GM18499 (cell line): ENCODE results near the gene ZNF808.
"Not testable (repeated sequence)": the region's sequence is repeated elsewhere in the genome, so short reads cannot be mapped to it uniquely, and the experiment has no call there.

Source experiments
- ATAC-seq: cut with Tn5 transposase; IDR thresholded peaks from one replicate; pipeline ENCODE4 v1.9.1; 2021; ENCODE audit warnings: moderate number of reproducible peaks; ENCODE audit not compliant: insufficient read depth, unreplicated experiment

ZNF808 gene

GRCh38 chr19:52590728-52591127 is 63.3 kb downstream of the ZNF808 start:
- no peak for ATAC-seq

GRCh38 chr19:52592301-52592700 is 64.8 kb downstream of the ZNF808 start:
- ATAC-seq = no peak

- ATAC-seq = not testable (repeated sequence)
These were observed 66.0 kb downstream of the ZNF808 start for GRCh38 chr19:52593441-52593840.

- no peak for ATAC-seq
These were observed 71.8 kb downstream of the ZNF808 start for GRCh38 chr19:52599241-52599640.

GRCh38 chr19:52600639-52601024 is 73.2 kb downstream of the ZNF808 start:
- ATAC-seq = no peak

GRCh38 chr19:52601025-52601973 is 73.8 kb downstream of the ZNF808 start:
- ATAC-seq = no peak

- not testable (repeated sequence) for ATAC-seq
These were observed 74.5 kb downstream of the ZNF808 start for GRCh38 chr19:52601974-52602366.

- no peak for ATAC-seq
These were observed 75.5 kb downstream of the ZNF808 start for GRCh38 chr19:52602941-52603340.

- ATAC-seq = no peak
These were observed 76.2 kb downstream of the ZNF808 start for GRCh38 chr19:52603558-52604207.
